ENCODE data around the gene ZNF354C.

Gene ZNF354C

DNA sequence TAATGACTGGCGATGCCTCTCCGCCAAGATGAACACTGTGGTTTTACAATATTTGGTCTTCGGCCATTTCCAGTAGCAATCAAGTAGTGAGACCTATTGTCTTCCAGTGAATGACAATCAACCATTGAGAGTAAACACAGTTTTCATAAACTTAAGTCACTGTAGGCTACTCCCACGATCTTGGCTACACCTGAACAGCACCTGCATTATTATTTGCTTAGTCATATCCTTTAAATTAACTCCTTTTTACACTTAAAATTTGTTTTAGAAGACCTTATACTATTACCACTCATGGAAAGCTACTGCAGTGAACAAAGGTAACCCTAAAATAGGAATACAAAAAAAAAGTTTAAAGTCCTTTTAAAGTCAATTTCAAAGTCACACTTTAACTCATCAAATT, 58.2 kb downstream of the ZNF354C start:
- Histone ChIP-seq H3K9me3 (ENCODE audit: low read depth, low read length) (no peaks in the 10 kb centered on the region), H3K36me3 (ENCODE audit: insufficient read depth, low read length) (no peaks in the 10 kb centered on the region), H3K4me3 (no peak overlapping the region), H3K9ac (ENCODE audit: insufficient read length) (no peak overlapping the region), H3K27ac (no peak overlapping the region)
- DNase-seq (ENCODE audit: low read depth, low spot score), result no peak
- TF ChIP-seq EZH2 (IDR thresholded peaks at IDR 0.05), result no peak
- no peak for TF ChIP-seq FOXP2 (optimal IDR thresholded peaks at IDR 0.05; ENCODE audit: control extremely low read depth, extremely low read length, insufficient read depth)
- no peak for TF ChIP-seq POLR2AphosphoS5 (IDR thresholded peaks at IDR 0.05; ENCODE audit: borderline replicate concordance, low read depth, low read length)

GRCh38 chr5:179118756-179119414, 58.7 kb downstream of the ZNF354C start:
- no peaks in the 10 kb centered on the region for H3K36me3 ChIP-seq (ENCODE audit: insufficient read depth, low read length)
- no peak overlapping the region for H3K4me3 ChIP-seq
- no peaks in the 10 kb centered on the region for H3K9me3 ChIP-seq (ENCODE audit: low read depth, low read length)
- DNase-seq (ENCODE audit: low read depth, low spot score), result no peak
- H3K27ac ChIP-seq, result no peak overlapping the region
- H3K9ac ChIP-seq (ENCODE audit: insufficient read length), result no peak overlapping the region
- TF ChIP-seq EZH2 (IDR thresholded peaks at IDR 0.05) (no peak), FOXP2 (optimal IDR thresholded peaks at IDR 0.05; ENCODE audit: control extremely low read depth, extremely low read length, insufficient read depth) (no peak), POLR2AphosphoS5 (IDR thresholded peaks at IDR 0.05; ENCODE audit: borderline replicate concordance, low read depth, low read length) (no peak)

GRCh38 chr5:179119415-179120170, 59.4 kb downstream of the ZNF354C start:
- Histone ChIP-seq H3K9me3 (ENCODE audit: low read depth, low read length) (no peaks in the 10 kb centered on the region), H3K36me3 (ENCODE audit: insufficient read depth, low read length) (no peaks in the 10 kb centered on the region), H3K9ac (ENCODE audit: insufficient read length) (no peak overlapping the region), H3K27ac (no peak overlapping the region), H3K4me3 (no peak overlapping the region)
- DNase-seq (ENCODE audit: low read depth, low spot score), result no peak
- no peak for TF ChIP-seq FOXP2 (optimal IDR thresholded peaks at IDR 0.05; ENCODE audit: control extremely low read depth, extremely low read length, insufficient read depth)
- TF ChIP-seq EZH2 (IDR thresholded peaks at IDR 0.05), result no peak
- no peak for TF ChIP-seq POLR2AphosphoS5 (IDR thresholded peaks at IDR 0.05; ENCODE audit: borderline replicate concordance, low read depth, low read length)

DNA sequence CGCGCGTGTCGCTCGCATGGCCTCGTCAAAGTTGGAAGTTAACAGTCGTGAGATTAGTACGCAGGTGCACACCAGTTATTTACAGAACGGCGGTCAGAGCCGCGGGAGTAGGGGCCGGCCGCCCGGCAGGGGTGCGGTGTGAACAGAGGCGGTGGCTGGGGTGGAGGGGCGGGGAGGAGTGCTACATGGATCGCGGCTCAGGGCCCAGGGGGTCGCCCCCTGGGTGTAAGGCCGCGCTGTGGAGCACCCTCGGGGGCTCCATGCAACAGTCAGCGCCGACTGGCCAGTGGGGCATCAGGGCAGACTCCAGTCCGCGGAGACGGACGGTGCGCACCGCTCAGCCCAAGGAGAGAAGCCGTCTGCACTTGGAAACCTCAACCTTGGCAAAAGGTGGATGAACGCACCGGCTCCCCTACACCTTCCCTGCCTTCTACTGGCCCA, 60.3 kb downstream of the ZNF354C start:
- no peak for DNase-seq (ENCODE audit: low read depth, low spot score)
- H3K36me3 ChIP-seq (ENCODE audit: insufficient read depth, low read length), result no peaks in the 10 kb centered on the region
- no peak overlapping the region for H3K27ac ChIP-seq
- H3K9me3 ChIP-seq (ENCODE audit: low read depth, low read length), result no peaks in the 10 kb centered on the region
- no peak for TF ChIP-seq POLR2AphosphoS5 (IDR thresholded peaks at IDR 0.05; ENCODE audit: borderline replicate concordance, low read depth, low read length)
- TF ChIP-seq FOXP2 (optimal IDR thresholded peaks at IDR 0.05; ENCODE audit: control extremely low read depth, extremely low read length, insufficient read depth), result no peak
- TF ChIP-seq EZH2 (IDR thresholded peaks at IDR 0.05), result no peak
- no peak overlapping the region for H3K4me3 ChIP-seq
- H3K9ac ChIP-seq (ENCODE audit: insufficient read length), result no peak overlapping the region

- Histone ChIP-seq H3K4me3 (no peak overlapping the region), H3K9me3 (ENCODE audit: low read depth, low read length) (no peaks in the 10 kb centered on the region), H3K9ac (ENCODE audit: insufficient read length) (no peak overlapping the region), H3K27ac (no peak overlapping the region), H3K36me3 (ENCODE audit: insufficient read depth, low read length) (no peaks in the 10 kb centered on the region)
- DNase-seq (ENCODE audit: low read depth, low spot score), result no peak
- TF ChIP-seq POLR2AphosphoS5 (IDR thresholded peaks at IDR 0.05; ENCODE audit: borderline replicate concordance, low read depth, low read length) (no peak), FOXP2 (optimal IDR thresholded peaks at IDR 0.05; ENCODE audit: control extremely low read depth, extremely low read length, insufficient read depth) (no peak)
These were observed 60.9 kb downstream of the ZNF354C start for GRCh38 chr5:179120951-179121666.

- Histone ChIP-seq H3K36me3 (ENCODE audit: insufficient read depth, low read length) (no peaks in the 10 kb centered on the region), H3K9ac (ENCODE audit: insufficient read length) (no peak overlapping the region), H3K4me3 (no peak overlapping the region), H3K9me3 (ENCODE audit: low read depth, low read length) (no peaks in the 10 kb centered on the region), H3K27ac (no peak overlapping the region)
- TF ChIP-seq EZH2 (IDR thresholded peaks at IDR 0.05) (no peak), POLR2AphosphoS5 (IDR thresholded peaks at IDR 0.05; ENCODE audit: borderline replicate concordance, low read depth, low read length) (no peak), FOXP2 (optimal IDR thresholded peaks at IDR 0.05; ENCODE audit: control extremely low read depth, extremely low read length, insufficient read depth) (no peak)
- DNase-seq (ENCODE audit: low read depth, low spot score), result no peak
These were observed 61.5 kb downstream of the ZNF354C start for GRCh38 chr5:179121667-179122111.

DNA sequence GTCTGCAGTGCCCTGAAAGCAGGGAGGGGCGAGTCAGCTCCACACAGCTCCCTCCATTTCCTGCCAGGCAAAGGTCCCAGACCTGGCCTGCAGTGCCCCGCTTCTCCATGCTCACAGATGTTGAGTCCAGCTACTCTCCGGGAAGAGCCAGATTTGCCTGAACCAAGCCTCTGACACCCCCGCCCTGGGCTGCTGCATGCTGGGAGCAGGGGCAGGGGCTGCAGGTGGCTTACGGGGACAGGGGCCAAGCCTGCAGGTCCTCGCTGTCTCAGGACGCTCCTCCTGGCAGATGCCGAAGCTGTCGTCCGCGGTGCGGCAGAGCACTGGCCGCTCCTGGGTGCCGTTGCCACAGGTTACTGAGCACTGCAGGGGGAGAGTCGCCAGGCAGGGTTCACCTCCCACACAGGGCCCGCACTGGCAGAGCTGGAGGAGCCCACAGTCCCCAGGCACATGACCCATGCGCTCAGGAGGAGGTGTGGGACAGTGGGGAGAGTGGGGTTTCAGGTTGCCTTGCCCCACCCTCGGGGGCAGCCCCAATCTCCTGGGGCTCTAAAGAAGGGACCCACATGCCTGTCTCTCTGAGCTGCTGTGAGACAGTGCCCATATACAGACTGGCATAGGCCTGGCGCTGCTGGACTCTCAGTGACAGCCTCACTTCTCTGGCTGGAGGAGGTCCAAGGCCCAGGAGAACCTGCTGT, 62.4 kb downstream of the ZNF354C start:
- no peak for DNase-seq (ENCODE audit: low read depth, low spot score)
- TF ChIP-seq POLR2AphosphoS5 (IDR thresholded peaks at IDR 0.05; ENCODE audit: borderline replicate concordance, low read depth, low read length) (no peak), EZH2 (IDR thresholded peaks at IDR 0.05) (no peak), FOXP2 (optimal IDR thresholded peaks at IDR 0.05; ENCODE audit: control extremely low read depth, extremely low read length, insufficient read depth) (no peak)
- H3K36me3 ChIP-seq (ENCODE audit: insufficient read depth, low read length), result no peaks in the 10 kb centered on the region
- H3K4me3 ChIP-seq, result no peak overlapping the region
- H3K9me3 ChIP-seq (ENCODE audit: low read depth, low read length), result no peaks in the 10 kb centered on the region
- no peak overlapping the region for H3K27ac ChIP-seq
- no peak overlapping the region for H3K9ac ChIP-seq (ENCODE audit: insufficient read length)

- Histone ChIP-seq H3K9ac (ENCODE audit: insufficient read length) (no peak overlapping the region), H3K4me3 (no peak overlapping the region), H3K27ac (no peak overlapping the region), H3K9me3 (ENCODE audit: low read depth, low read length) (no peaks in the 10 kb centered on the region), H3K36me3 (ENCODE audit: insufficient read depth, low read length) (no peaks in the 10 kb centered on the region)
- DNase-seq (ENCODE audit: low read depth, low spot score), result no peak
- TF ChIP-seq EZH2 (IDR thresholded peaks at IDR 0.05) (no peak), POLR2AphosphoS5 (IDR thresholded peaks at IDR 0.05; ENCODE audit: borderline replicate concordance, low read depth, low read length) (no peak), FOXP2 (optimal IDR thresholded peaks at IDR 0.05; ENCODE audit: control extremely low read depth, extremely low read length, insufficient read depth) (no peak)
These were observed 62.9 kb downstream of the ZNF354C start for GRCh38 chr5:179123109-179123426.

Measured in SK-N-MC (cell line).